Suprapubic skin (tissue), 4 donors: ENCODE measurements around the gene GFM2. TPM values are rescaled to one million over a fixed set of nuclear protein-coding genes. Genes with fewer than 3 reads are reported as not detected.
"Not testable (repeated sequence)": the region's sequence is repeated elsewhere in the genome, so short reads cannot be mapped to it uniquely, and the experiment has no call there.

Experiments
- DNase-seq, 2 donors: peaks; one replicate each; pipeline ENCODE4 v3.0.0-alpha.2; 2019; ENCODE audit warnings: low spot score in 2 of 2
- H3K27ac ChIP-seq: fragments of 200-600 bp; sonication (generic); one replicate; pipeline ENCODE4 v1.5.1; 2019
- H3K27me3 ChIP-seq: fragments of 200-600 bp; sonication (generic); one replicate; pipeline ENCODE4 v1.5.1; 2019
- H3K36me3 ChIP-seq: fragments of 200-600 bp; sonication (generic); one replicate; pipeline ENCODE4 v1.5.1; 2019
- H3K4me1 ChIP-seq: fragments of 200-600 bp; sonication (generic); one replicate; pipeline ENCODE4 v1.5.1; 2019
- H3K4me3 ChIP-seq: fragments of 200-600 bp; sonication (generic); one replicate; pipeline ENCODE4 v1.5.1; 2019; ENCODE audit warnings: mild to moderate bottlenecking
- H3K9me3 ChIP-seq: fragments of 200-600 bp; sonication (generic); one replicate; pipeline ENCODE4 v1.5.1; 2019
- CTCF ChIP-seq, 2 donors: fragments of 200-600 bp in 1 of 2; fragments of 450-650 bp in 1 of 2; sonication (generic) in 1 of 2; IDR thresholded peaks; one replicate each; pipeline ENCODE4 v1.5.1; 2016 to 2019; ENCODE audit warnings: antibody characterized with exemption in 2 of 2, mild to moderate bottlenecking in 1 of 2, moderate library complexity in 1 of 2
- EP300 ChIP-seq: sonication (generic); formaldehyde crosslinking; IDR thresholded peaks from one replicate; pipeline ENCODE4 v1.6.1; 2017; ENCODE audit warnings: antibody characterized with exemption
- POLR2A ChIP-seq, 2 donors: fragments of 450-650 bp; IDR thresholded peaks; one replicate each; pipeline ENCODE4 v1.6.1; 2017; ENCODE audit warnings: antibody characterized with exemption in 2 of 2, mild to moderate bottlenecking in 2 of 2, moderate library complexity in 2 of 2
- POLR2AphosphoS5 ChIP-seq, 3 donors: sonication (generic); formaldehyde crosslinking; IDR thresholded peaks; one replicate each; pipeline ENCODE4 v1.6.1; 2017; ENCODE audit warnings: antibody characterized with exemption in 3 of 3
- WGBS: methylation state at CpG from one replicate; pipeline ENCODE4 v1.1.5; 2018; 5-methylcytosine and 5-hydroxymethylcytosine counted together
- total RNA-seq, 4 donors: library from RNA; depleted of rRNA; stranded (reverse); fragments of >200 nt; gene quantifications; one replicate each; pipeline ENCODE4 v1.1.0, GENCODE V29; 2016

GFM2 gene
- total RNA-seq, 4 donors from 2014 or later = 19.2 to 24.7 (median 21.2) TPM

- Histone ChIP-seq H3K27me3 (no peaks in the 10 kb centered on the region), H3K4me3 (no peak overlapping the region), H3K4me1 (no peaks in the 10 kb centered on the region), H3K9me3 (no peaks in the 10 kb centered on the region), H3K27ac (no peak overlapping the region), H3K36me3 (no peaks in the 10 kb centered on the region)
- TF ChIP-seq POLR2A (IDR thresholded peaks at IDR 0.05) (no peak), EP300 (no peak), CTCF (IDR thresholded peaks at IDR 0.05) (no peak), POLR2AphosphoS5 (IDR thresholded peaks at IDR 0.05) (no peak)
- WGBS = 93% methylated on average over 20 of the region's 21 CpGs
- DNase-seq = no peak
Observed at GRCh38 chr5:74798977-74799911, 32.3 kb upstream of the GFM2 start.

GRCh38 chr5:74791669-74792068 lies 24.8 kb upstream of the GFM2 start:
- not testable (repeated sequence) for H3K27me3 ChIP-seq, H3K4me3 ChIP-seq, H3K36me3 ChIP-seq, DNase-seq, H3K9me3 ChIP-seq, H3K27ac ChIP-seq, H3K4me1 ChIP-seq
- 86% methylated on average over 3 of the region's 3 CpGs for WGBS

- no peaks in the 10 kb centered on the region for H3K27me3 ChIP-seq
- H3K4me1 ChIP-seq = no peaks in the 10 kb centered on the region
- no peak for TF ChIP-seq POLR2A (IDR thresholded peaks at IDR 0.05)
- TF ChIP-seq CTCF (IDR thresholded peaks at IDR 0.05) = no peak
- WGBS = 94% methylated on average over 6 of the region's 6 CpGs
- no peak for DNase-seq
- H3K36me3 ChIP-seq = no peaks in the 10 kb centered on the region
- no peaks in the 10 kb centered on the region for H3K9me3 ChIP-seq
- H3K27ac ChIP-seq = no peak overlapping the region
- H3K4me3 ChIP-seq = no peak overlapping the region
Observed at GRCh38 chr5:74787424-74787823, 20.5 kb upstream of the GFM2 start.

GRCh38 chr5:74786851-74787250 lies 19.9 kb upstream of the GFM2 start:
- WGBS = 92% methylated on average over 6 of the region's 6 CpGs
- no peak for TF ChIP-seq EP300
- TF ChIP-seq POLR2AphosphoS5 (IDR thresholded peaks at IDR 0.05) = no peak
- no peak for TF ChIP-seq POLR2A (IDR thresholded peaks at IDR 0.05)
- TF ChIP-seq CTCF (IDR thresholded peaks at IDR 0.05) = no peak
- no peak overlapping the region for H3K27ac ChIP-seq
- H3K4me1 ChIP-seq = no peaks in the 10 kb centered on the region
- no peaks in the 10 kb centered on the region for H3K9me3 ChIP-seq
- no peak overlapping the region for H3K4me3 ChIP-seq
- no peak for DNase-seq
- H3K36me3 ChIP-seq = no peaks in the 10 kb centered on the region
- H3K27me3 ChIP-seq = no peaks in the 10 kb centered on the region

- TF ChIP-seq CTCF (IDR thresholded peaks at IDR 0.05) = no peak
- TF ChIP-seq POLR2A (IDR thresholded peaks at IDR 0.05) = no peak
- no peak for TF ChIP-seq POLR2AphosphoS5 (IDR thresholded peaks at IDR 0.05)
- TF ChIP-seq EP300 = no peak
- H3K9me3 ChIP-seq = no peaks in the 10 kb centered on the region
- 79% methylated on average over 2 of the region's 2 CpGs for WGBS
- H3K4me3 ChIP-seq = no peak overlapping the region
- H3K36me3 ChIP-seq = peaks cover 37% of the 10 kb centered on the region
- H3K27me3 ChIP-seq = no peaks in the 10 kb centered on the region
- no peak for DNase-seq
- no peak overlapping the region for H3K27ac ChIP-seq
- no peaks in the 10 kb centered on the region for H3K4me1 ChIP-seq
Observed at GRCh38 chr5:74778609-74779008, 11.7 kb upstream of the GFM2 start.
